ENCODE results near the gene ITGA2B. TPM values are rescaled to one million over a fixed set of nuclear protein-coding genes. Genes with fewer than 3 reads are reported as not detected.

Gene ITGA2B
- polyA plus RNA-seq, 1 experiment, result 0.15 TPM

GRCh38 chr17:44383363-44383762 is 6.1 kb downstream of the ITGA2B start:
- POLR2A ChIA-PET, result no interaction called here
- CTCF ChIA-PET, result no interaction called here
- no peak for DNase-seq (ENCODE audit: low read depth, low spot score)
- H3K4me3 ChIP-seq (ENCODE audit: low read depth, low read length), result no peak overlapping the region
- no peak overlapping the region for H3K27ac ChIP-seq (ENCODE audit: low read depth, low read length)
- peaks cover 36% of the 10 kb centered on the region for H3K27me3 ChIP-seq (ENCODE audit: control insufficient read depth, insufficient read depth, low read length)
- TF ChIP-seq CTCF (IDR thresholded peaks at IDR 0.05; ENCODE audit: low read depth, low read length), result no peak
- H3K9me3 ChIP-seq (ENCODE audit: control insufficient read depth, insufficient read depth, low read length), result no peaks in the 10 kb centered on the region; the same call in 1 of the 2 replicates

GRCh38 chr17:44382917-44383316 is 6.5 kb downstream of the ITGA2B start:
- Histone ChIP-seq H3K27ac (ENCODE audit: low read depth, low read length) (no peak overlapping the region), H3K9me3 (ENCODE audit: control insufficient read depth, insufficient read depth, low read length) (no peaks in the 10 kb centered on the region; the same call in 1 of the 2 replicates), H3K27me3 (ENCODE audit: control insufficient read depth, insufficient read depth, low read length) (peaks cover 36% of the 10 kb centered on the region), H3K4me3 (ENCODE audit: low read depth, low read length) (no peak overlapping the region)
- ChIA-PET CTCF (no interaction called here), POLR2A (no interaction called here)
- no peak for DNase-seq (ENCODE audit: low read depth, low spot score)
- TF ChIP-seq CTCF (IDR thresholded peaks at IDR 0.05; ENCODE audit: low read depth, low read length), result no peak

GRCh38 chr17:44381810-44382305 is 7.6 kb downstream of the ITGA2B start:
- DNase-seq (ENCODE audit: low read depth, low spot score), result no peak
- TF ChIP-seq CTCF (IDR thresholded peaks at IDR 0.05; ENCODE audit: low read depth, low read length), result no peak
- ChIA-PET CTCF (interaction anchor here (0.6 kb wide), 1 partner anchor 536 kb away, joined by 3 read pairs; no protein-coding TSS in a partner anchor), POLR2A (no interaction called here)
- no peaks in the 10 kb centered on the region; the same call in 1 of the 2 replicates for H3K9me3 ChIP-seq (ENCODE audit: control insufficient read depth, insufficient read depth, low read length)
- H3K27me3 ChIP-seq (ENCODE audit: control insufficient read depth, insufficient read depth, low read length), result peaks cover 36% of the 10 kb centered on the region
- H3K27ac ChIP-seq (ENCODE audit: low read depth, low read length), result no peak overlapping the region
- H3K4me3 ChIP-seq (ENCODE audit: low read depth, low read length), result no peak overlapping the region

GRCh38 chr17:44380767-44381166 is 8.7 kb downstream of the ITGA2B start:
- Histone ChIP-seq H3K9me3 (ENCODE audit: control insufficient read depth, insufficient read depth, low read length) (no peaks in the 10 kb centered on the region; the same call in 1 of the 2 replicates), H3K4me3 (ENCODE audit: low read depth, low read length) (no peak overlapping the region), H3K27ac (ENCODE audit: low read depth, low read length) (no peak overlapping the region), H3K27me3 (ENCODE audit: control insufficient read depth, insufficient read depth, low read length) (peaks cover 36% of the 10 kb centered on the region)
- ChIA-PET POLR2A (no interaction called here), CTCF (interaction anchor here (0.6 kb wide), 1 partner anchor 17 kb away, joined by 3 read pairs; the partner anchor contains the start of gene FAM171A2)
- DNase-seq (ENCODE audit: low read depth, low spot score), result no peak
- TF ChIP-seq CTCF (IDR thresholded peaks at IDR 0.05; ENCODE audit: low read depth, low read length), result no peak

GRCh38 chr17:44379887-44380286 is 9.6 kb downstream of the ITGA2B start:
- POLR2A ChIA-PET, result no interaction called here

More at GRCh38 chr17:44379887-44380286, 9.6 kb downstream of the ITGA2B start:
- Histone ChIP-seq H3K27me3 (ENCODE audit: control insufficient read depth, insufficient read depth, low read length) (peaks cover 32% of the 10 kb centered on the region), H3K4me3 (ENCODE audit: low read depth, low read length) (no peak overlapping the region), H3K27ac (ENCODE audit: low read depth, low read length) (no peak overlapping the region), H3K9me3 (ENCODE audit: control insufficient read depth, insufficient read depth, low read length) (no peaks in the 10 kb centered on the region; the same call in 1 of the 2 replicates)
- CTCF ChIA-PET, result no interaction called here
- TF ChIP-seq CTCF (IDR thresholded peaks at IDR 0.05; ENCODE audit: low read depth, low read length), result no peak
- no peak for DNase-seq (ENCODE audit: low read depth, low spot score)
